Vagina (tissue), 2 donors: Measurements from ENCODE around the gene PHRF1. TPM values are rescaled to one million over a fixed set of nuclear protein-coding genes. Genes with fewer than 3 reads are reported as not detected.

ENCODE experiments used
- DNase-seq, 2 donors: peaks; one replicate each; pipeline ENCODE4 v3.0.0-alpha.2; 2017; ENCODE audit errors: extremely low spot score in 2 of 2
- H3K27ac ChIP-seq: fragments of 200-600 bp; sonication (generic); one replicate; pipeline ENCODE4 v1.5.1; 2019
- H3K27me3 ChIP-seq: fragments of 200-600 bp; sonication (generic); one replicate; pipeline ENCODE4 v1.5.1; 2019
- H3K36me3 ChIP-seq, 2 donors: fragments of 200-600 bp; sonication (generic); one replicate each; pipeline ENCODE4 v1.5.1; 2017 to 2019
- H3K4me1 ChIP-seq: fragments of 200-600 bp; sonication (generic); one replicate; pipeline ENCODE4 v1.5.1; 2019
- H3K4me3 ChIP-seq, 2 donors: fragments of 200-600 bp; sonication (generic); 1 replicate in 1 of 2; 2 replicates in 1 of 2; pipeline ENCODE4 v1.5.1; 2016 to 2019
- H3K9me3 ChIP-seq: fragments of 200-600 bp; sonication (generic); one replicate; pipeline ENCODE4 v1.5.1; 2019
- POLR2A ChIP-seq, 2 donors: fragments of 450-650 bp; IDR thresholded peaks; one replicate each; pipeline ENCODE4 v1.6.1; 2017; ENCODE audit warnings: antibody characterized with exemption in 2 of 2, mild to moderate bottlenecking in 2 of 2, moderate library complexity in 2 of 2
- POLR2AphosphoS5 ChIP-seq, 2 donors: sonication (generic); formaldehyde crosslinking; IDR thresholded peaks; one replicate each; pipeline ENCODE4 v1.9.0; 2017; ENCODE audit warnings: antibody characterized with exemption in 2 of 2, mild to moderate bottlenecking in 2 of 2, low read depth in 1 of 2; ENCODE audit not compliant: insufficient read depth in 1 of 2
- intact Hi-C: fragments of 100-400 bp; cut with DNase I; formaldehyde crosslinking; loops from one replicate; pipeline ENCODE4 v1.15.1; 2023
- total RNA-seq: library from RNA; depleted of rRNA; stranded (reverse); fragments of >200 nt; gene quantifications from one replicate; pipeline ENCODE4 v1.2.3, GENCODE V29; 2016
- TF ChIP-seq, protein P1 (sequence below), 3 experiments: fragments of 450-650 bp in 2 of 3; fragments of 200-600 bp in 1 of 3; sonication (generic) in 1 of 3; IDR thresholded peaks; one replicate each; pipeline ENCODE4 v1.5.1; 2017 to 2019; ENCODE audit warnings: antibody characterized with exemption in 3 of 3, mild to moderate bottlenecking in 2 of 3, moderate library complexity in 2 of 3

PHRF1 gene
- 26.0 TPM for total RNA-seq

DNA sequence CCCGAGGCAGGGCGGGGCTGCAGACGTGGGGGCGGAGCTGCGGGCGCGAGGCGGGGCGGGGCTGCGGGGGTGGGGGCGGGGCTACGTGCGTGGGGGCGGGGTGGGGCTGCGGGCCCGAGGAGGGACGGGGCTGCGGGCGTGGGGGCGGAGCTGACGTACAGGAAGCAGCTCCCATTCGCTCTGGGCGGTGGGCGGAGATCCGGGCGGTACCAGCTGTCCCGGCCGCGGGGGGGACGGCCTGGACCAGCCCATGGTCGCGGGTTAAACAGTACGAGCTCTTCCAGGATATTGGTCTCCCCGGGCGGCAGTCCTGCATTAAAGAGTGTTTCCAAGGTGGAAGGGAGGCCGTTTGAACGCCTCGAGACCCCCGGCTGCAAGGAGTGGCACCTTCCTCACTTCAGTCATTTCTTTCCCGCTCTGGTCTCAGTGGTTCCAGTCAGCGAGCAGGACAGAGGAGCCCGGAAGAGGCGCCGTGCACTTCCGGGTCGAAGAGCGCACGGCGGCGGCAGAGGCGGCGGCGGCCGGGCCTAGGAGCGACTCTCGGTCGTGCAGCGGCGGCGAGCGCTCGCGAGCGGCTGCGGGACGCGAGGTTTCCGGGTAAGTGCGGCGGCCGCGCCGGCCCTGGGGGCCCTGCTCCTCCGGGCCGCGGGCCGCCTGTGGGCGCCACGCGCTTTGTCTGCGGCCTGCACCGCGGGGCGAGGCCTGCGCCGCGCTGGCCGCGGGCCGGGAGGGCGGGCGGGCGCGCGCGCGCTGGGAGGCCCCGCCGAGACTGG lies at the start of gene PHRF1:
Gene PHRF1, plus strand, starts transcription at position 475 of the 773 bp plus-strand sequence. CDS start 5,043 bp downstream, outside the sequence.
- Histone ChIP-seq H3K4me3 (peak within 1 kb of the TSS; percentile 80 to 83), H3K27me3 (no peaks in the 10 kb centered on the region), H3K27ac (peak within 1 kb of the TSS; percentile 84), H3K9me3 (no peaks in the 10 kb centered on the region), H3K4me1 (peaks cover 56% of the 10 kb centered on the region), H3K36me3 (no peaks in the 10 kb centered on the region)
- intact Hi-C loops, result no loop called here
- DNase-seq, result peak in 1 of 2 donors; percentile 97
- TF ChIP-seq POLR2AphosphoS5 (IDR thresholded peaks at IDR 0.05; ENCODE audit: insufficient read depth in 1 of 2, low read depth in 1 of 2) (peak; percentile 62 to 76), POLR2A (IDR thresholded peaks at IDR 0.05) (peak in 1 of 2 donors; percentile 65)
- TF ChIP-seq, protein P1, sequence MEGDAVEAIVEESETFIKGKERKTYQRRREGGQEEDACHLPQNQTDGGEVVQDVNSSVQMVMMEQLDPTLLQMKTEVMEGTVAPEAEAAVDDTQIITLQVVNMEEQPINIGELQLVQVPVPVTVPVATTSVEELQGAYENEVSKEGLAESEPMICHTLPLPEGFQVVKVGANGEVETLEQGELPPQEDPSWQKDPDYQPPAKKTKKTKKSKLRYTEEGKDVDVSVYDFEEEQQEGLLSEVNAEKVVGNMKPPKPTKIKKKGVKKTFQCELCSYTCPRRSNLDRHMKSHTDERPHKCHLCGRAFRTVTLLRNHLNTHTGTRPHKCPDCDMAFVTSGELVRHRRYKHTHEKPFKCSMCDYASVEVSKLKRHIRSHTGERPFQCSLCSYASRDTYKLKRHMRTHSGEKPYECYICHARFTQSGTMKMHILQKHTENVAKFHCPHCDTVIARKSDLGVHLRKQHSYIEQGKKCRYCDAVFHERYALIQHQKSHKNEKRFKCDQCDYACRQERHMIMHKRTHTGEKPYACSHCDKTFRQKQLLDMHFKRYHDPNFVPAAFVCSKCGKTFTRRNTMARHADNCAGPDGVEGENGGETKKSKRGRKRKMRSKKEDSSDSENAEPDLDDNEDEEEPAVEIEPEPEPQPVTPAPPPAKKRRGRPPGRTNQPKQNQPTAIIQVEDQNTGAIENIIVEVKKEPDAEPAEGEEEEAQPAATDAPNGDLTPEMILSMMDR (IDR thresholded peaks at IDR 0.05), result no peak

DNA sequence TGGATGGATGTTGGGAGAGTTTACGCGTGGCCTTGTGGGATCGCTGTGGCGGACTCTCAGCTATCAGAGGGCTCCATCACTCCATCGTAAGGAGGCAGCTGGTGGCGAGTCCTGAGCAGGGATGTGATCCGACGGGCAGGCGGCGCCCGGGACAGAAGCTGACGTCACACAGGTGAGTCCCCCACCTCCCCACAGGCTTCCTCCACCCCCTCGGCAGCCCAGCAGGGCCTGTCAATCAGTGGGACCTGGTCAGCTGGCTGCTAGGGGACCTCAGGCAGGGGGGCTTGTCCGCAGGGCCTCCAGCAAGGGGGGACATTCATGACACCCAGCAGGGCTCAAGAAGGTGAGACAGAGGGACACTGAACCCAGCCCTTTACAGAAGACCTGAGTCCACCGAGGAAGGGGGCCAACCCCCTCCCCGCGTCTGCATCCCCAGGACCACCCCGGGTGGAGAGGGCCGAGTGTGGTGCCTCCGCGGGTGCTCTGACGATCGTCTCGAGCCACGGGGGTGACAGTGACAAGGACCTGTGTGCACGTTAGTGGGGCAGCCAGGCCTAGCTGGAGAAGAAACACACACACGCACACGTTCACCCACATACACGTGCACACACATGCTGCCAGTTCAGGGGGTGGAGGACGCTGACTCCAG lies 48.0 kb upstream of the PHRF1 start:
- H3K27me3 ChIP-seq, result no peaks in the 10 kb centered on the region
- peaks cover 11% of the 10 kb centered on the region for H3K4me1 ChIP-seq
- H3K4me3 ChIP-seq, result no peak overlapping the region
- TF ChIP-seq POLR2A (IDR thresholded peaks at IDR 0.05), result no peak
- TF ChIP-seq, protein P1 (IDR thresholded peaks at IDR 0.05), result no peak
- no peak for TF ChIP-seq POLR2AphosphoS5 (IDR thresholded peaks at IDR 0.05; ENCODE audit: insufficient read depth in 1 of 2, low read depth in 1 of 2)
- intact Hi-C loops, result no loop called here
- H3K9me3 ChIP-seq, result no peaks in the 10 kb centered on the region
- no peak for DNase-seq
- peaks cover 0 to 24% of the 10 kb centered on the region in 2 donors for H3K36me3 ChIP-seq
- H3K27ac ChIP-seq, result no peak overlapping the region

DNA sequence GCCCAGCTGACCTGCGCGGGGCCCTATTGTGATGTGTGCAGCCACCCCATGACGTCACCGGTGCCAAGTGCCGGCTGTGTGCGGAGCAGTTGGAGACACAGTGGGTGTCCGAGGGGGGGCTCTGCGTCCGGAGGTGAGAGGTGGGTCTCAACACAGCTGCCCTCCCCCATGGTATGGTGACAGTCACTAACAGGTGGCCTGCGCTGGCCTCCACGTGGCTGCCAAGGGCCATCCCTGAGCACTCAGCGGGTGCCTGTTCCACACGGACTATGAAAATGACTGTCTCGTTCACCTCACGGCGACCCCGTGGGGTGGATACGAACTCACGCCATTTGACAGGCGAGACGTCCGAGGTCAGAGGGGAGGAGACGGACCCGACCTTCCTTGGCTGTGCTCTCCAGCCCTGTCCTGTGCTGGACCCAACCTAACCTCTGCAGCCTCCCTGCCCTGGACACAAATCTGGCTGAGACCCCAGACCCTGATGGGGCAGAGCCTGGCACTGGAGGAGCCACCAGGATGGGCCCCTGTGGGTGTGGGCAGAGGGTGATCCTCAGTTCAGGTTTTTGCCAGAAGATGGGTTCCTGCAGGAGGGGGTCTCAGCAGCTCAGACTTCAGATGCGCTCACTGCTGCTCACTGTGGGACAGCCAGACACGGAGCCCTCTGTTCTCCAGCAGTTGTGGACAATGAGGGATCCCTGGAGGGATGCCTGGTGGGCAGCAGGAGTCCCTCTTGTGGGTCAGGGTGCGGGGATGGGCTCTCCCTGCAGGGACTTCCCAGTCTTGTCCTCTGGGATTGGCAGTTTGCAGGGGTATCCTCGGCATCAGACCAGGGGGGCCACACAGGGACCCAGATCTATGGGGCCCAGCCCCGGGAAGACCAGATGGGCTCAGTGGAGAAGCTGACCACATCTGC lies 47.2 kb upstream of the PHRF1 start:
- Histone ChIP-seq H3K4me3 (no peak overlapping the region), H3K27me3 (no peaks in the 10 kb centered on the region), H3K4me1 (peaks cover 19% of the 10 kb centered on the region), H3K36me3 (peaks cover 0 to 29% of the 10 kb centered on the region in 2 donors), H3K9me3 (no peaks in the 10 kb centered on the region), H3K27ac (no peak overlapping the region)
- intact Hi-C loops, result no loop called here
- no peak for TF ChIP-seq POLR2A (IDR thresholded peaks at IDR 0.05)
- no peak for TF ChIP-seq POLR2AphosphoS5 (IDR thresholded peaks at IDR 0.05; ENCODE audit: insufficient read depth in 1 of 2, low read depth in 1 of 2)
- TF ChIP-seq, protein P1 (IDR thresholded peaks at IDR 0.05), result no peak
- no peak for DNase-seq

GRCh38 chr11:529728-530411 lies 46.4 kb upstream of the PHRF1 start:
- TF ChIP-seq POLR2A (IDR thresholded peaks at IDR 0.05) (no peak), POLR2AphosphoS5 (IDR thresholded peaks at IDR 0.05; ENCODE audit: insufficient read depth in 1 of 2, low read depth in 1 of 2) (no peak)
- TF ChIP-seq, protein P1 (IDR thresholded peaks at IDR 0.05), result no peak
- Histone ChIP-seq H3K9me3 (no peaks in the 10 kb centered on the region), H3K4me3 (no peak overlapping the region), H3K27me3 (no peaks in the 10 kb centered on the region), H3K4me1 (peaks cover 26% of the 10 kb centered on the region), H3K36me3 (peaks cover 0 to 29% of the 10 kb centered on the region in 2 donors), H3K27ac (no peak overlapping the region)
- intact Hi-C loops, result no loop called here
- no peak for DNase-seq
